H1 (cell line): ENCODE data around the gene GCM1. TPM values are rescaled to one million over a fixed set of nuclear protein-coding genes. Genes with fewer than 3 reads are reported as not detected.

Experiments used
- BRCA1 ChIP-seq: IDR thresholded peaks from 2 replicates; pipeline ENCODE4 v1.6.1; 2012; ENCODE audit warnings: low read depth, low read length, improper control_type of control experiment
- CHD7 ChIP-seq: fragments of 300-600 bp; sonication (generic); IDR thresholded peaks from 2 replicates; pipeline ENCODE4 v1.7.1; 2012; ENCODE audit warnings: low read length, moderate library complexity, mild to moderate bottlenecking, inconsistent platforms; ENCODE audit not compliant: insufficient replicate concordance
- KDM5A ChIP-seq: fragments of 200-600 bp; IDR thresholded peaks from 2 replicates; pipeline ENCODE4 v1.7.1; 2012; ENCODE audit warnings: mild to moderate bottlenecking, low read length, inconsistent platforms, mixed read lengths
- RAD21 ChIP-seq, 2 experiments: IDR thresholded peaks in 1 of 2; conservative IDR thresholded peaks in 1 of 2; 2 replicates each; pipeline ENCODE4 v1.6.1; 2011; ENCODE audit warnings: low read depth in 2 of 2, low read length in 2 of 2, improper control_type of control experiment in 1 of 2, inconsistent platforms in 1 of 2, mild to moderate bottlenecking in 1 of 2, moderate library complexity in 1 of 2
- RFX5 ChIP-seq: IDR thresholded peaks from 2 replicates; pipeline ENCODE4 v1.6.1; 2011; ENCODE audit warnings: low read depth, low read length, improper control_type of control experiment, borderline replicate concordance
- SP4 ChIP-seq: IDR thresholded peaks from 2 replicates; pipeline ENCODE4 v1.6.1; 2012; ENCODE audit warnings: low read length, inconsistent platforms
- TAF7 ChIP-seq: optimal IDR thresholded peaks from 2 replicates; pipeline ENCODE3; 2011; ENCODE audit warnings: low read depth, mild to moderate bottlenecking, inconsistent platforms, low read length, moderate library complexity, borderline replicate concordance
- TCF12 ChIP-seq: IDR thresholded peaks from 2 replicates; pipeline ENCODE4 v1.6.1; 2011; ENCODE audit warnings: low read depth, mild to moderate bottlenecking, low read length
- polyA plus RNA-seq, 7 experiments: library from polyadenylated mRNA; depleted of rRNA in 3 of 7; stranded (reverse) in 5 of 7; unstranded in 2 of 7; fragments of >200 nt in 5 of 7; fragments of 200-250 nt in 2 of 7; gene quantifications; 1 replicate in 5 of 7; 2 replicates in 1 of 7; 4 replicates in 1 of 7; pipeline versions ENCODE4 v1.2.1 to v1.2.3, GENCODE V29; 2011 to 2013; ENCODE audit warnings: missing spikeins in 2 of 7, mixed read lengths in 2 of 7
- total RNA-seq: library from RNA; stranded (reverse); fragmentation: NEBNext Ultra II Directional; extraction: Animal tissue kit (Norgen Biotek cat#: 25700); gene quantifications from 2 replicates; pipeline ENCODE4 v1.2.1, GENCODE V29; 2021

The GCM1 gene
- total and polyA plus RNA-seq, 2 of the 8 experiments (the other 6 are each of a cell fraction or from before 2014, with no cell fraction given): not detected

GRCh38 chr6:53115741-53116140 is 32.9 kb downstream of the GCM1 start (continued):
- no peak for TF ChIP-seq CHD7
- no peak for TF ChIP-seq RFX5
- TF ChIP-seq KDM5A: no peak
- TF ChIP-seq RAD21 (IDR thresholded peaks at IDR 0.05 in 1 of 2, conservative IDR thresholded peaks at IDR 0.05 in 1 of 2; ENCODE audit: low read depth in 2 of 2, low read length in 2 of 2): no peak
- TF ChIP-seq SP4: no peak
- no peak for TF ChIP-seq BRCA1
- no peak for TF ChIP-seq TCF12
- no peak for TF ChIP-seq TAF7
